Left hindlimb (tissue), 1 donor: ENCODE measurements around the gene ADGRG2.

Experiments
- DNase-seq: peaks from one replicate; pipeline ENCODE4 v3.0.0-alpha.2; 2018

The ADGRG2 gene

DNA sequence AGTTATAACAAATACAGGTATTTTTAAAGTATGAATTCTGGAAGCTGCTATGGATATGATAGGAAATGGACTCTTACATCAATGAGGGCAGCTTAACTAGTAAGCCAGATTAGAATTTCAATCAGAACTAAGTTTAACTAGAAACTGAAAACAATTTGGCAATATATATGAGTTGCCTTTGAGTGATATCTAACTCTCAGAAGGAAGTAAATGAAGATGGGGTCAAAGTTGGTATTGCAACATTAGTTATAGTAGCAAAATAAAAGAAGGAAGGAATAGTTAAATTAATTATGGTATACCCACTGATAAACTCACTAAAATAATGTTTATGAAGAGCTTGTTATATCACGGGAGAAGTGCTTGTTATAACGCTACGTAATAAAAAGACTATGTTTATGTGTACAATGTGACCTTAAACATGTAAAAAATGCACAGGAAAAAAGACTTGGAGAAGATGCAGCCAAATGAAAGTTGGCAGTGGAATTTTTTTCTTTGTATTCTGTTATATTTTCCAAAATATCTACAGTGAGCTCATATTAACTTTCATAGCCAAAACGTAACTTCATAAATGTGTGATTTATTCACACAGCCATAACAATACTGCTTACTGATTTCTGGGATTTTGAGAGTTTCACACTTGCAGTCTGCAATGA lies 172.9 kb downstream of the ADGRG2 start:
- DNase-seq = no peak

DNA sequence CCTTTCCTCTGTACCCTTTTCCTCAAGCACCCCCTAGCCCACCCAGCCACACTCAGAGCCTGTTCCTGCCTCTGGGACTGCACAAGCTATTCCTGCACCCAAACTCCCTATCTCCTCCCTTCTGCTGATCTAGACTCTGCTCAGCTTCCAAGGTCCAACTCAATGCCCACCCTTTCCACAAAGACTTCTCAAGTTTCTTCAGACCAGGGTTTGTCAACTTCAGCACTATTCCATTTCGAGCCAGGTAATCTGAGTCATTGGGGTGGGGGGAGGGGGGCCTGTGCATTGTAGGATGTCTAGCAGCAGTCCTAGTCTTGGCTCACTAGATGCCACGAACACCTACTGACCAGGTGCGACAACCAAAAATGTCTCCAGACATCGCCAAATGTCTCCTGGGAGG lies 175.7 kb downstream of the ADGRG2 start:
- DNase-seq = no peak

DNA sequence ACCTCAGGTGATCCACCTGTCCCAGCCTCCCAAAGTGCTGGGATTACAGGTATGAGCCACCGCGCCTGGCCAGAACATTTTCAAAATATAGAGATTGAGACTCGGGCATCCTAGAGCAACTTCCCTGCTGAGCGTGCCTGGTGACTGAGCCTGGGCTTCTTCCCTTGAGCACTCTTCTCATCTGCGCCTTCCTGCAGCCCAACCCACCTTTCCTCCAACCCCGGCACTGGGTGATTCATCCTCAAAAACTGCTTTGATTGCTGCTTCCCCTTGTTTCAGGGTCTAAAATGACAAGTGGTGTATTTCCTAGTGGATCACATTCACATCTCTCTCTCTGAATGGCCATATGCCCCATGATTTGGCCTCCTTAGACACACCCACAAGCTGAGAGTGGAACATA lies 176.1 kb downstream of the ADGRG2 start:
- no peak for DNase-seq

- no peak for DNase-seq
Observed at GRCh38 chrX:18945483-18945882, 176.8 kb downstream of the ADGRG2 start.

DNA sequence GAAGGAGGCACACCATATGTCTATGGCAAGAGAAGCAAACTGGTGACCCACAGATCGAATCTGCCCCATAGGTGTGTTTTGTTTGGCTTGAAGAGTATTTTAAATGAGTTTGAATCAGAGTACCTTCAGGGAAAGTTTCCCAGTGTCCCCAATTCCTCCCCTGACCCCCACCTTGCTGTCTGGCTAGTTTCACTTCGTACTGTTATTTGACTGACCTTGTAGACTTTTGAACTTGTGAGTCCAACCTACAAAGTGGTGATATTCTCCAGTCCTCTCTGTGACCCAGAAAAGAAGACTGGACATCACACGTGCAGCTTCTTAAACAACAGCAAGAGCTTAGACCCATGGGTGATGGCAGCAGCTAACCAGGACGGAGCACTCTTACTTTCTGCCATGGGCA lies 177.8 kb downstream of the ADGRG2 start:
- DNase-seq = no peak

DNA sequence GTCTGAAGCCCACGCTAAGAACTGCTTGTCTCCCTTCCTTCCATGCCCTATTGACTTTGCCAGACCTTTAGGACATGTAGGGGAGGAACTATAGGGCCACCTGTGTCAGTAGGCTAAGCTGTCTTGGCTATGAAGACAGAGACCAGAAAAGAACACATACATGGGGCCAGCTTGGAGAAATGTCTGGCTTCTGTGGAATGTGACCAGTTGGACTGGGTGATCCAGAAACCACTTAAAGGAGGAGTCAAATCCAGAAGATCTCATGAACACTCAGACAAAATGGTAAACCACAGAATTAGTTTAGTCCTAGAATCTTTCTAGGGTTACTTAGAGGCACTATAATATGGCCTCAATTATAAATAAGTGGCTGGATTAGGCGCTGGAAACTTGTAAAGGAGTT lies 180.4 kb downstream of the ADGRG2 start:
- no peak for DNase-seq
